ENCODE measurements around the gene LCORL.
"Not testable (repeated sequence)": the region's sequence is repeated elsewhere in the genome, so short reads cannot be mapped to it uniquely, and the experiment has no call there.

DNA sequence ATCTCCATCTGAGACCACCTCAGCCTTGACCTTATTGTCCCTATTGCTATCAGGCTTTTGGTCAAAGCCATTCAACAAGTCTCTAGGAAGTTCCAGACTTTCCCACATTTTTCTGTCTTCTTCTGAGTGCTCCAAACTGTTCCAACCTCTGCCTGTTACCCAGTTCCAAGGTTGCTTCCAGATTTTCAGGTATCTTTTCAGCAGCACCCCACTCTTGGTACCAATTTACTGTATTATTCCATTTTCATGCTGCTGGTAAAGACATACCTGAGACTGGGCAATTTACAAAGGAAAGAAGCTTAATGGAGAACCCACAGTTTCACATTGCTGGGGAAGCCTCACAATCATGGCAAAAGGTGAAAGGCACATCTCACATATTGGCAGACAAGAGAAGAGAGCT, 159.6 kb downstream of the LCORL start:
- TF ChIP-seq, protein P1, sequence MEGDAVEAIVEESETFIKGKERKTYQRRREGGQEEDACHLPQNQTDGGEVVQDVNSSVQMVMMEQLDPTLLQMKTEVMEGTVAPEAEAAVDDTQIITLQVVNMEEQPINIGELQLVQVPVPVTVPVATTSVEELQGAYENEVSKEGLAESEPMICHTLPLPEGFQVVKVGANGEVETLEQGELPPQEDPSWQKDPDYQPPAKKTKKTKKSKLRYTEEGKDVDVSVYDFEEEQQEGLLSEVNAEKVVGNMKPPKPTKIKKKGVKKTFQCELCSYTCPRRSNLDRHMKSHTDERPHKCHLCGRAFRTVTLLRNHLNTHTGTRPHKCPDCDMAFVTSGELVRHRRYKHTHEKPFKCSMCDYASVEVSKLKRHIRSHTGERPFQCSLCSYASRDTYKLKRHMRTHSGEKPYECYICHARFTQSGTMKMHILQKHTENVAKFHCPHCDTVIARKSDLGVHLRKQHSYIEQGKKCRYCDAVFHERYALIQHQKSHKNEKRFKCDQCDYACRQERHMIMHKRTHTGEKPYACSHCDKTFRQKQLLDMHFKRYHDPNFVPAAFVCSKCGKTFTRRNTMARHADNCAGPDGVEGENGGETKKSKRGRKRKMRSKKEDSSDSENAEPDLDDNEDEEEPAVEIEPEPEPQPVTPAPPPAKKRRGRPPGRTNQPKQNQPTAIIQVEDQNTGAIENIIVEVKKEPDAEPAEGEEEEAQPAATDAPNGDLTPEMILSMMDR (IDR thresholded peaks at IDR 0.05): not testable (repeated sequence)
- TF ChIP-seq POLR2A (IDR thresholded peaks at IDR 0.05): not testable (repeated sequence)

All from breast epithelium (tissue), 3 donors.